CD4-positive, alpha-beta T cell treated with Interleukin-21 for 1 hour (primary cell): ENCODE data around the gene KCNK7.

ENCODE experiments used
- DNase-seq: peaks from one replicate; pipeline ENCODE4 v3.0.0-alpha.2; 2020

The KCNK7 gene

DNA sequence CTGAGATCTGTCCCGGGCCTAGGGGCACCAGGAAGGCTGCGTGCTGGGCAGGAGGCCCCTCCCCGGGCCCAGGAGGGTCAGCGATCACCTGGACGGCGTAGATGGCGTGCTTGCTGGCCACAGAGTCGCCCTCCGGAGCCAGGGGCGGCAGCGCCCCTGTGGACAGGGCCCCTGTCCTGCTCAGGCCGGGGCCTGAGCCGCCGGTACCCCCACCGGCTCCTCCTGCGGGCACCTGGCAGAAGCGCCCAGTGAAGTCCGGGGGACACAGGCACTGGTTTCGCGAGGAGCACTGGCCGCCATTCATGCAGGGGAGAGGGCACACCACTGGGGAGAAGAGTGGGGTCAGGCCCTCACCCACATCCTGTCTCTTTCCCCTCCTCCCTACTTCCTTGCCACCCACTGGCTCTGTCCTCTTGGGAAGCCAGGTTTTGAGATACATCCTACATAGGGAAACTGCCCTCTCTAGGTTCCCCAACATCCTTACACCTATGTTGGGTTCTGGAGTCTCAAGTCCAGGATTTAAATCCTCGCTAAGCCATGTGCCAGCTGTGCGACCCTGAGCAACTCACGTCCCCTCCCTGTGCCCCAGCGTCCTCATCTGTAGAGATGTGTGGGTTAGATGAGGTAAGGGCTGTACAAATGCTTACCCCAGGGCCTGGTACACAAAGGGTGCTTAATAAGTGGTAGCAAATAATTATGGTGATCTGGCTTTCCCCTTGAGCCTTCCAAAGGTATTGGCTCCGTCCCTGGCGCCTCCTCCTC, 41.4 kb downstream of the KCNK7 start:
- no peak for DNase-seq

DNA sequence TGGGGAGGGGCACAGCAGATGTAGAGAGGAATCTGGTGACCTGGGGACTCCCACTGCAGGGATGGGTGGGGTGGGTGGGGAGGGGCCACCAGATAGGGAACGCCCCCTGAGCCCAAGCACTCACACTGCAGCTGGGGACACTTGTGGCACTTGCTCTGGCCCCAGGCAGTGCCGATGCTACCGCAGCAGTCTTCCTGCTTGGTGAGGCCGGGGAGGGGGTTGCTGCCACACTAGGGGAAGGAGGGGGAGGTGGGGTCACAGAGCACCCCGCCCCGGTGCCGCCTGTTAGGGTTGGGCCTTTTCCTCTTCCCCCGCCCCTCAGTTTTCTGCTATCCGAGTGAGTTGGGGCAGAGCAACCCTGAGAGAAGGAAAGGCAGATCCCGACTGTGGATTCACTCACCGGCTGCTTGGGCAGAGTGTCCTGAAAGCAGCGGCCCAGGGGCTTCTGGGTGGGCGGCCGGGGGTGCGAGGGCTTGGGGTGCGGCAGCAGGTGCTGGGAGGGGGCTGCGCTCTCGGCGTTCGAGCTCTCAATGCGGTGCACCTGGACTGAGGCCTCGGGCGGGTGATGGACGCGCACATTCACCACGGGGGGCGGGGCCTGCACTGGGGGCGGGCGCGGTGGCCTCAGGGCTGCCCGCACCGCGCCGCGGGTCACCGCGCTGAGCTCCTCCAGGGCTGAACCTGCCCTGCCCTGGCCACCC, 42.1 kb downstream of the KCNK7 start:
- peak; percentile 88 for DNase-seq

DNA sequence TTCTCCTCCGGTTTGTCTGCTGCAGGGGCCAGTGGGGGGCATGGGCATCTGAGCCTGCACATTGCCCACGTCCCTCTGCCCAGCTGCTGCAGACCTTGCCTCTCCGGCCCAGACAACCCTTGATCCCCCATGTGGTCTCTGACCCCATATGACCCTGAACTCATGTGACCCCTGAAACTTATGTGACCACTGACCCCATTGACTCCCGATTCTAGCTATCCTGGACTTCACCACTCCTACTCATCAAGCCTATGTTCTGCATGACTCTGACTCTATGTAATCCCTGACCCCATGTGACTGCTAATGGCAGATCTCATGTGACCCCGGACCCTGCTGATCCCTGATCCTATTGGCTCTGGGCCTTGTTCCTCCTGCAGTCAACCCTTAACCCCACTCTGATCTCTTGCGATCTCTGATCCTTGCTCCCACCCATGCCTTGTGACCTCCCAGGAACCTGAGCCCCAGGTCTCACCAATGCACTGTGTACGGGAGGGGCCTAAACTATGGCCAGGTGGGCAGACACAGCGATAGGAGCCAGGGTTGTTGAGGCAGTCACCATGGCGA, 43.1 kb downstream of the KCNK7 start:
- no peak for DNase-seq

DNA sequence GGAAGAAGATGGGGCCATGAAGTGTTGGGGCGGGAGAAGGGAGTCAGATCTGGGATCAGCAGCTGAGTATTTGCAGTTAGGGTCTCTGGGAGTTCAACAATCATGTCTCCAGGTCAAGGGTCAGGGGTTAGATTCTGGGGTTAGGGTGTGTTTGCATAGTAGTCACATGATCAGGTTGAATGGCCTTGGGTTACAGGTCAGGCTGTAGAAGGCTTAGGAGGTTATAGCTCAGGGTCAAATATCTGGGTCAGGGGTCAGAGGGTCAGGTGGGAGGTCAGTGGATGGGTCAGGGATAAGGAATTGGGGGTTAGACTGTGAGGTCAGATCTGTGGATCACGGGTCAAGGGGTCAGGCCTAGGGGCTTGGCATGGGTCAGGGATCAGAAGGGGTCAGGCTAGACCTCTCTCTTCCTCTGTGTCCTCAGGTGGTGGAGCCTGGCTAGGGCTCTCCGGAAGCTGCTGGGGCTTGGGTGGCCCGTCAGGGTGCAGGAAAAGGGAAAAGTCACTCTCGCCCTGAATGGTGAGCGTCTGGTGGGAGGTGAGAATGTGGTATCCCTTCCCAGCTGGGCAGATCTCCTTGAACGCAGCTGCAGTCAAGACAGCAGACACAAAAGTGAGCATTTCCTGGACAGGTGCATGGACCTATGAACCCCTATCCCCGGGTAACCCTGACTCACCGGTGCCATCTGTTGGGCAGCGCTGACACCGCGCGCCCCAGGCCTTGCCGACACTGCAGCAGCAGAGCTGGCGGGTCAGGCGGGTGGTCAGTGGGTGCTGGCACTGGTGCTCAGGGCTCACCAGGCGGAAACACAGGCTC, 43.8 kb downstream of the KCNK7 start:
- DNase-seq: peak; percentile 73

DNA sequence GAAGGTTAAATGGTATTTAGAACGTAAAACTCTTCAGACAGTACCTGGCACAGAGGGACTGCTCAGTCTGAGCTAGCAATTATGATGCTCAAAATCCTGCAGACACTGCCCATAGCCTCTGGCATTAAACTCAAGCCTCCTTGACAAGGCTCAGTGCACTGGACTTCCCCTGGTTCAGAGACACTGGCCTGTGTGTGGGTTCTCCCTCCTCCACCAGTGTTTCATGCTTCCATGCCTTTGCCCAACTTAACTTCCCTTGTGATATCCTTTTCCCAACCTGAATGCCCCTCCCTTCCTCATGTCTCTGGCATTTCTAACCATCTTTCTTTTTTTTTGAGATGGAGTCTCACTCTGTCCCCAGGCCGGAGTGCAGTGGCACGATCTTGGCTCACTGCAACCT, 46.5 kb downstream of the KCNK7 start:
- no peak for DNase-seq

DNA sequence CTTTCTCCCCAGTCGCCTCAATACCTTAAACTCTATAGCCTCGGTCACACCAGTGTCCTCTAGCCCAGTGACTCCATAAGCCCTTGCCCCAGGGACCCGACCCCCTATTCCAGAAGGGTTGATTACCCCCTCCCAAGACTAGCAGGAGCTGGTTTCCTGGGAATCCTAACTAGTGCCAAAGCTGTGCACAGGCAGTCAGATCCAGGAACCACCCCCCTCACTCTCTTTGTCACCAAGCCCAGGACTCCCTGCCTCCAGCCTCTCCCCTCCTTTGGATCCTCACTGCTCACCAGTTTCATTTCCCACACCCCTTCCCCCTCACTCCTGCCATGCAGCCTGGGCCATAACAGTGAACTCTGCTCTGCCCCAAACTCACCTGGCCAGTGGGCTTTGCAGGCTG, 47.2 kb downstream of the KCNK7 start:
- no peak for DNase-seq

DNA sequence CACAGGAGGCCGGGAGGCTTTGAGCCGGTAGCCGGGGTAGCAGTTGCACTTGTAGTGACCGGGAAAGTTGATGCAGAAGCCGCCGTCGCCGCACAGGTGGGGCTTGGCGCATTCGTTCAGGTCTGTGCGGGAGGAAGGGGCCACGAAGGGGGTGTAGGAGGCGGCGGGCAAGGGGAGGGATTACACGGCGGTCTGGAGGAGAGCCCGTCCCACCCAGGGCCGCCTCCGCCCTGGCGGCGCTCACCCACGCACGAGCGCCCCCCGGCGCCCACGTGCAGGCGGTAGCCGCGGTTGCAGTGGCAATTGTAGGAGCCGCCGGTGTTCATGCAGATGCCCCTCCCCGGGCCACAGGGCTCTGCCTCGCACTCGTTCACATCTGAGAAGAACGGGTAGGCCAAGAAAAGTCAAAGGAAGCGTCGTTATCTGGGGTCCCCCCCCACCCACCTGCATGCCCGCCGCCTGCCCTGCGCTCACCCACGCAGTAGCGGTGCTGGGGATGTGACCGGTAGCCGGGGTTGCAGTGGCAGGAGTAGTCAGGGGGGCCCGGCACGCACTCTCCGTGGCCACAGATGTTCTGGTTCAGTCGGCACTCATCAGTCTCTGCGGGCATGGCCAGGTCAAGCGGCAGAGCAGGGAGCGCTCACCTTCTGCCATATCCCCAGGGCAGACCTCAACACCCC, 48.0 kb downstream of the KCNK7 start:
- DNase-seq: peak; percentile 68

DNA sequence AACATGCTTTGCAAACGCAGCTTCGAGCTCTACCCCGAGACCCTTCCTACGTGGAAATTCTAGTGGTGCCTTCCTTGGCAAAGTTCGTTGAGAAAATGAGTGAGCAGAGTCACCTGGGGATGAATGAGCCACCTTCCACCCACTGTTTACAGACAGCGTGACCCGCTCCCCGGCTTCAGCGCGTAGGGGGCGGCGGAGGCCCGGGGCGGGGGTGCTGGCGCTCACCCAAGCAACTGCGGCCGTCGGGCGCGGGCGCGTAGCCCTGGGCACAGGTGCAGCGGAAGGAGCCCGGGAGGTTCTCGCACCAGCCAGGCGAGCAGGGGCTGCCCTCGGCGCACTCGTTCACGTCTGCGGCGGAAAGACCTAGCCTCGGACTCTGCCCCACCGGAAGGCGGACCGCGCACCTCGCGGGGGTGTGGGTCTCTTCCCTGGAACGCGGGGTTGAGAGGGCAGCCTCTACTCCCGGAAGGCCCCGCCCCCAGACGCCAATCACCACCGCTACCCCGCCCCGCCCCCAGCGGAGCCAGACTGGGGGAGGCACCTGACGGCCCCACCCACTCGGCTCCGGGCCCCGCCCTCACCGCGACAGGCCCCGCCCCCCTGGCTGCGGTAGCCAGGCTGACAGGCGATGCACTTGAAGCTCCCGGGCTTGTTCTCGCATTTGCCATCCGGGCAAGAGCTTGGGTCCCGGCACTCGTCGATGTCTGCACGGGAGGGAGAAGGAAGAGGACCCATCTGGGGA, 49.2 kb downstream of the KCNK7 start:
- peak; percentile 98 for DNase-seq

DNA sequence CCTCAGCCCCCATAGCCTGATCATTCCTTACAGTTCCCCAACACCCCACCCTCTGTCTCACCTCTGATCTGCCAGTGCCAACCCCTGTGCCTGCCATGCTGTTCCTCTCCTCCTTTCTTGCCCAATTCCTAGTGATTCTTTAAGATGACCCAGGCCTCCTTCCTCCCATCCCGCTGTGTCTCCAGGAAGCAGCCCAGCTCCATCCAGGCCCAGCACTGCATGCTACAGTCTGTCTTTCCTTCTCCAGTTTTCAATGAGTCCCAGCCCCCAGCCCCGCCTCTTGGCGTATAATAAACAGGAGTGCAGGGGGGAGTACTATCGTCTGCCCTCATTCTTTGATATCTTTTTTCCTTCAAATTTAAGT, 49.8 kb downstream of the KCNK7 start:
- no peak for DNase-seq
